HG03135 (cell line): ENCODE results near the gene POFUT2.

ENCODE experiments used
- ATAC-seq: cut with Tn5 transposase; IDR thresholded peaks from one replicate; pipeline ENCODE4 v1.9.1; 2021; ENCODE audit warnings: mild to moderate bottlenecking, moderate library complexity; ENCODE audit not compliant: unreplicated experiment

POFUT2 gene

GRCh38 chr21:45285266-45285931, 2.3 kb downstream of the POFUT2 start:
- ATAC-seq = no peak

GRCh38 chr21:45284456-45284741, 3.3 kb downstream of the POFUT2 start:
- no peak for ATAC-seq

- no peak for ATAC-seq
These were observed 3.9 kb downstream of the POFUT2 start for GRCh38 chr21:45283611-45284455.

- ATAC-seq = no peak
These were observed 4.6 kb downstream of the POFUT2 start for GRCh38 chr21:45283035-45283610.

- no peak for ATAC-seq
These were observed 5.2 kb downstream of the POFUT2 start for GRCh38 chr21:45282283-45283034.

- ATAC-seq = no peak
These were observed 6.0 kb downstream of the POFUT2 start for GRCh38 chr21:45281411-45282282.

GRCh38 chr21:45280969-45281368, 6.7 kb downstream of the POFUT2 start:
- ATAC-seq = no peak

- ATAC-seq = no peak
These were observed 7.4 kb downstream of the POFUT2 start for GRCh38 chr21:45280178-45280821.

- no peak for ATAC-seq
These were observed 8.1 kb downstream of the POFUT2 start for GRCh38 chr21:45279446-45280177.

- ATAC-seq = no peak
These were observed 9.4 kb downstream of the POFUT2 start for GRCh38 chr21:45278156-45278911.

GRCh38 chr21:45277101-45278045, 10.3 kb downstream of the POFUT2 start:
- no peak for ATAC-seq

GRCh38 chr21:45276596-45276995, 11.1 kb downstream of the POFUT2 start:
- ATAC-seq = no peak

GRCh38 chr21:45270306-45270821, 17.3 kb downstream of the POFUT2 start:
- no peak for ATAC-seq

GRCh38 chr21:45269861-45270260, 17.8 kb downstream of the POFUT2 start:
- no peak for ATAC-seq

GRCh38 chr21:45267390-45267760, 20.3 kb downstream of the POFUT2 start:
- no peak for ATAC-seq

GRCh38 chr21:45266518-45267389, 20.9 kb downstream of the POFUT2 start:
- no peak for ATAC-seq
